AG09309 (cell line): ENCODE results near the gene NCOR2.

ENCODE experiments used
- DNase-seq: peaks from one replicate; pipeline ENCODE4 v3.0.0-alpha.2; 2010; ENCODE audit warnings: low read depth
- H3K4me3 ChIP-seq: 2 replicates; pipeline ENCODE4 v1.5.1; 2011; ENCODE audit warnings: mild to moderate bottlenecking, low read depth, low read length, moderate library complexity; ENCODE audit not compliant: control insufficient read depth
- CTCF ChIP-seq: IDR thresholded peaks from 2 replicates; pipeline ENCODE4 v1.5.1; 2011; ENCODE audit warnings: mild to moderate bottlenecking, low read depth, low read length, inconsistent platforms; ENCODE audit not compliant: insufficient read depth, control insufficient read depth; ENCODE audit errors: missing control alignments

NCOR2 gene

GRCh38 chr12:124569375-124570148, 2.1 kb upstream of the NCOR2 start:
- no peak for DNase-seq
- TF ChIP-seq CTCF, result no peak
- H3K4me3 ChIP-seq, result no peak overlapping the region

GRCh38 chr12:124568431-124569374, 1.3 kb upstream of the NCOR2 start:
- no peak overlapping the region for H3K4me3 ChIP-seq
- peak; percentile 76 for TF ChIP-seq CTCF
- DNase-seq, result peak; percentile 87

- peak; percentile 85 for DNase-seq
- H3K4me3 ChIP-seq, result peak overlapping the region; percentile 30
- TF ChIP-seq CTCF, result no peak
Measured at GRCh38 chr12:124567673-124568373, 411 bp upstream of the NCOR2 start.

GRCh38 chr12:124566161-124566996, 1.0 kb downstream of the NCOR2 start:
- TF ChIP-seq CTCF, result no peak
- DNase-seq, result no peak
- H3K4me3 ChIP-seq, result peak overlapping the region; percentile 52

GRCh38 chr12:124565656-124566160, 1.7 kb downstream of the NCOR2 start:
- DNase-seq, result no peak
- peak overlapping the region; percentile 52 for H3K4me3 ChIP-seq
- TF ChIP-seq CTCF, result no peak

- peak overlapping the region; percentile 24 for H3K4me3 ChIP-seq
- TF ChIP-seq CTCF, result no peak
- no peak for DNase-seq
Measured at GRCh38 chr12:124564971-124565491, 2.4 kb downstream of the NCOR2 start.
